ENCODE data around the gene CMTM2.

DNA sequence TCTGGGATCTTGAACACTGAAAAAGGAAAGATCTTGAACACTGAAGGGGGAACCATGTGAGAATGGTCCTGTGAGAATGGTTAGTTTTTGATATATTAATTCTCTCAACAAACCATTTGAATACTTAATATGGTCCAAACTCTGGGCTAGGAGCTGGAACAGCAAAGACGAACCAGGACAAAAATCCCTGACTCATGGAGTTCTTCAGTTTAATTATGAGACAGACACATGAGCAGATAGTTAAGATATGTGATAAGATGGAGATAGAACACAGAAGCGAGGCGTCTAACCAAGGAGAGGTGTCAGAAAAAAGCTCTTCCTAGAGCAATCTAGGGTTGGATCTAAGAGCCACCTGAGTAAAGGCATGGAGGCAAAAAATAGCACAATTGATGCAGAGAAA lies 25.2 kb upstream of the CMTM2 start:
- TF ChIP-seq, protein P1, sequence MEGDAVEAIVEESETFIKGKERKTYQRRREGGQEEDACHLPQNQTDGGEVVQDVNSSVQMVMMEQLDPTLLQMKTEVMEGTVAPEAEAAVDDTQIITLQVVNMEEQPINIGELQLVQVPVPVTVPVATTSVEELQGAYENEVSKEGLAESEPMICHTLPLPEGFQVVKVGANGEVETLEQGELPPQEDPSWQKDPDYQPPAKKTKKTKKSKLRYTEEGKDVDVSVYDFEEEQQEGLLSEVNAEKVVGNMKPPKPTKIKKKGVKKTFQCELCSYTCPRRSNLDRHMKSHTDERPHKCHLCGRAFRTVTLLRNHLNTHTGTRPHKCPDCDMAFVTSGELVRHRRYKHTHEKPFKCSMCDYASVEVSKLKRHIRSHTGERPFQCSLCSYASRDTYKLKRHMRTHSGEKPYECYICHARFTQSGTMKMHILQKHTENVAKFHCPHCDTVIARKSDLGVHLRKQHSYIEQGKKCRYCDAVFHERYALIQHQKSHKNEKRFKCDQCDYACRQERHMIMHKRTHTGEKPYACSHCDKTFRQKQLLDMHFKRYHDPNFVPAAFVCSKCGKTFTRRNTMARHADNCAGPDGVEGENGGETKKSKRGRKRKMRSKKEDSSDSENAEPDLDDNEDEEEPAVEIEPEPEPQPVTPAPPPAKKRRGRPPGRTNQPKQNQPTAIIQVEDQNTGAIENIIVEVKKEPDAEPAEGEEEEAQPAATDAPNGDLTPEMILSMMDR (IDR thresholded peaks at IDR 0.05): no peak
- TF ChIP-seq POLR2A (IDR thresholded peaks at IDR 0.05): no peak

Measured in heart left ventricle (tissue), 13 donors.